IMR-90 (cell line): ENCODE data around the gene NRDC. TPM values are rescaled to one million over a fixed set of nuclear protein-coding genes. Genes with fewer than 3 reads are reported as not detected.

ENCODE experiments used
- ATAC-seq: fragments of 200-7000 bp; cut with Tn5 transposase; 2 replicates; pipeline ENCODE4 v1.9.1; 2020; ENCODE audit warnings: low read depth, mild to moderate bottlenecking, moderate library complexity
- BruUV-seq: library from RNA; stranded (reverse); fragments of 400-500 nt; replicated peaks from 2 replicates; lab custom pipeline; 2021; lab: Mats Ljungman, UMichigan
- CTCF ChIA-PET: fragments of 300-600 bp; formaldehyde crosslinking; extraction: SDS; loops from one replicate; lab custom pipeline; 2021; ENCODE audit warnings: antibody characterized with exemption; lab: Yijun Ruan, JAX
- POLR2A ChIA-PET: fragments of 300-600 bp; sonication (Branson Sonifier 250); formaldehyde crosslinking; loops from one replicate; lab custom pipeline; 2022; ENCODE audit warnings: antibody characterized with exemption; ENCODE audit not compliant: unreplicated experiment; lab: Charles Lee
- DNase-seq: peaks from one replicate; pipeline ENCODE4 v3.0.0; 2013
- H2AFZ ChIP-seq: replicated peaks from 2 replicates; pipeline ENCODE3; 2013; ENCODE audit warnings: low read length, mild to moderate bottlenecking; ENCODE audit not compliant: poor library complexity
- H2AK5ac ChIP-seq: 2 replicates; pipeline ENCODE4 v1.6.1; 2013; ENCODE audit warnings: low read depth, low read length, inconsistent platforms
- H2AK9ac ChIP-seq: replicated peaks from 2 replicates; pipeline ENCODE3; 2013; ENCODE audit warnings: mild to moderate bottlenecking, low read depth, low read length, moderate library complexity; ENCODE audit not compliant: poor library complexity
- H2BK120ac ChIP-seq: 2 replicates; pipeline ENCODE4 v1.6.1; 2013; ENCODE audit warnings: low read depth, low read length, inconsistent platforms
- H2BK15ac ChIP-seq: 3 replicates; pipeline ENCODE4 v1.6.1; 2013; ENCODE audit warnings: low read depth, low read length, inconsistent platforms
- H2BK20ac ChIP-seq: 2 replicates; pipeline ENCODE4 v1.6.1; 2013; ENCODE audit warnings: low read depth, mild to moderate bottlenecking, inconsistent platforms, low read length, moderate library complexity
- H2BK5ac ChIP-seq: 2 replicates; pipeline ENCODE4 v1.6.1; 2013; ENCODE audit warnings: mild to moderate bottlenecking, low read depth, low read length, inconsistent platforms; ENCODE audit not compliant: poor library complexity, severe bottlenecking
- H3K14ac ChIP-seq: replicated peaks from 2 replicates; pipeline ENCODE4 v1.6.1; 2013; ENCODE audit warnings: low read depth, low read length, inconsistent platforms
- H3K18ac ChIP-seq: 2 replicates; pipeline ENCODE4 v1.6.1; 2013; ENCODE audit warnings: low read depth, low read length, control low read depth
- H3K23ac ChIP-seq: 2 replicates; pipeline ENCODE4 v1.6.1; 2013; ENCODE audit warnings: low read depth, low read length, inconsistent platforms
- H3K27ac ChIP-seq: 2 replicates; pipeline ENCODE4 v1.5.1; 2013; ENCODE audit warnings: mild to moderate bottlenecking, control low read depth, low read length; ENCODE audit not compliant: insufficient read depth
- H3K27me3 ChIP-seq: 2 replicates; pipeline ENCODE4 v1.6.1; 2013; ENCODE audit warnings: low read length; ENCODE audit not compliant: control insufficient read depth, insufficient read depth
- H3K36me3 ChIP-seq: 2 replicates; pipeline ENCODE4 v1.6.1; 2013; ENCODE audit warnings: low read length, mixed read lengths; ENCODE audit not compliant: control insufficient read depth, insufficient read depth
- H3K4ac ChIP-seq: 2 replicates; pipeline ENCODE4 v1.6.1; 2013; ENCODE audit warnings: low read depth, low read length, inconsistent platforms
- H3K4me1 ChIP-seq: 2 replicates; pipeline ENCODE4 v1.6.1; 2013; ENCODE audit warnings: low read length, mixed read lengths; ENCODE audit not compliant: control insufficient read depth, insufficient read depth
- H3K4me2 ChIP-seq: 2 replicates; pipeline ENCODE4 v1.6.1; 2013; ENCODE audit warnings: low read depth, mild to moderate bottlenecking, control low read depth, low read length, moderate library complexity
- H3K4me3 ChIP-seq: 2 replicates; pipeline ENCODE4 v1.5.1; 2013; ENCODE audit warnings: low read depth, mild to moderate bottlenecking, control low read depth, low read length, moderate library complexity; ENCODE audit not compliant: insufficient read depth
- H3K56ac ChIP-seq: 2 replicates; pipeline ENCODE4 v1.6.1; 2013; ENCODE audit warnings: low read length, inconsistent platforms; ENCODE audit not compliant: insufficient read depth; ENCODE audit errors: extremely low read depth
- H3K79me1 ChIP-seq, 2 experiments: 2 replicates each; pipeline ENCODE4 v1.6.1; 2013; ENCODE audit warnings: low read length in 2 of 2, inconsistent platforms in 1 of 2, low read depth in 1 of 2
- H3K9ac ChIP-seq: 2 replicates; pipeline ENCODE4 v1.6.1; 2013; ENCODE audit warnings: low read depth, low read length, control low read depth
- H3K9me1 ChIP-seq: 2 replicates; pipeline ENCODE4 v1.6.1; 2013; ENCODE audit warnings: low read length, inconsistent platforms; ENCODE audit not compliant: insufficient read depth
- H3K9me3 ChIP-seq: 2 replicates; pipeline ENCODE4 v1.6.1; 2013; ENCODE audit warnings: low read length; ENCODE audit not compliant: control insufficient read depth, insufficient read depth
- H4K20me1 ChIP-seq: 2 replicates; pipeline ENCODE4 v1.6.1; 2013; ENCODE audit warnings: low read length, inconsistent platforms; ENCODE audit not compliant: insufficient read depth
- H4K5ac ChIP-seq: 2 replicates; pipeline ENCODE4 v1.6.1; 2013; ENCODE audit warnings: mild to moderate bottlenecking, low read depth, low read length, control low read depth
- H4K8ac ChIP-seq, 2 experiments: 2 replicates each; pipeline ENCODE4 v1.6.1; 2013; ENCODE audit warnings: low read depth in 2 of 2, low read length in 2 of 2, control low read depth in 1 of 2, inconsistent platforms in 1 of 2
- H4K91ac ChIP-seq: 2 replicates; pipeline ENCODE4 v1.6.1; 2013; ENCODE audit warnings: low read depth, low read length, inconsistent platforms; ENCODE audit not compliant: insufficient read depth
- CHD1 ChIP-seq: IDR thresholded peaks from 2 replicates; pipeline ENCODE4 v1.6.1; 2012; ENCODE audit warnings: low read depth, low read length, improper control_type of control experiment
- ELK1 ChIP-seq: fragments of 150-350 bp; IDR thresholded peaks from 2 replicates; pipeline ENCODE4 v1.6.1; 2016; ENCODE audit warnings: low read depth, mild to moderate bottlenecking, low read length, moderate library complexity, borderline replicate concordance
- FOS ChIP-seq: fragments of 150-350 bp; IDR thresholded peaks from 2 replicates; pipeline ENCODE4 v1.6.1; 2016; ENCODE audit warnings: low read depth, low read length
- MAFK ChIP-seq: IDR thresholded peaks from 2 replicates; pipeline ENCODE4 v1.6.1; 2012; ENCODE audit warnings: low read depth, low read length, improper control_type of control experiment
- MAZ ChIP-seq: IDR thresholded peaks from 2 replicates; pipeline ENCODE4 v1.6.1; 2012; ENCODE audit warnings: low read depth, mild to moderate bottlenecking, low read length, improper control_type of control experiment, moderate library complexity, borderline replicate concordance
- RAD21 ChIP-seq: IDR thresholded peaks from 2 replicates; pipeline ENCODE4 v1.6.1; 2012; ENCODE audit warnings: low read length, improper control_type of control experiment
- RCOR1 ChIP-seq: IDR thresholded peaks from 2 replicates; pipeline ENCODE4 v1.6.1; 2012; ENCODE audit warnings: mild to moderate bottlenecking, low read length, improper control_type of control experiment; ENCODE audit not compliant: insufficient replicate concordance
- USF2 ChIP-seq: fragments of 150-350 bp; IDR thresholded peaks from 2 replicates; pipeline ENCODE4 v1.6.1; 2017; ENCODE audit warnings: mild to moderate bottlenecking, antibody characterized with exemption, low read length, low read depth
- WGBS, 2 experiments: methylation state at CpG; one replicate each; pipeline versions ENCODE4 v1.1.5 to v1.1.7; 2013; ENCODE audit warnings: missing lambda C conversion rate in 2 of 2; ENCODE audit not compliant: insufficient read length in 1 of 2; ENCODE audit errors: extremely low coverage in 2 of 2; 5-methylcytosine and 5-hydroxymethylcytosine counted together
- dilution Hi-C: fragments of 300-500 bp; cut with HindIII; formaldehyde crosslinking; loops from one replicate; pipeline ENCODE4 v1.14.3; 2018; ENCODE audit warnings: low sequenced_read_pairs; ENCODE audit not compliant: unreplicated experiment
- in situ Hi-C: fragments of 300-500 bp; cut with MboI; formaldehyde crosslinking; loops from 3 replicates; pipeline ENCODE4 v1.14.3; 2019; ENCODE audit warnings: low sequenced_read_pairs, inconsistent platforms, mixed read lengths
- intact Hi-C: fragments of 100-400 bp; cut with micrococcal nuclease; formaldehyde crosslinking; loops from 2 replicates; pipeline ENCODE4 v1.10.0; 2022
- polyA plus RNA-seq, 3 experiments: library from polyadenylated mRNA; depleted of rRNA; stranded (reverse); fragments of >200 nt; gene quantifications; 2 replicates each; pipeline ENCODE4 v1.2.3, GENCODE V29; 2012; ENCODE audit warnings: low replicate concordance in 1 of 3
- total RNA-seq: library from RNA; depleted of rRNA; stranded (reverse); fragments of >200 nt; gene quantifications from 2 replicates; pipeline ENCODE4 v1.2.3, GENCODE V29; 2012

The NRDC gene
- total and polyA plus RNA-seq, 2 of the 4 experiments (the other 2 are of a cell fraction): 75.8 to 84.7 TPM

- H2AK9ac ChIP-seq: no peak overlapping the region
- H2AK5ac ChIP-seq: no peak overlapping the region
- WGBS, 2 experiments: no CpG with 5 or more reads among the region's 4 CpGs
- DNase-seq (no peak), ATAC-seq (no peak)
- H3K27me3 ChIP-seq: no peaks in the 10 kb centered on the region
- H3K9me3 ChIP-seq: no peaks in the 10 kb centered on the region
- H4K91ac ChIP-seq: no peak overlapping the region
- CTCF ChIA-PET: interaction anchor here (0.6 to 1.2 kb wide), 3 partner anchors 57 to 220 kb away, joined by 3 to 7 read pairs (median 3); no protein-coding TSS in a partner anchor
- no peak overlapping the region for H4K8ac ChIP-seq
- H3K36me3 ChIP-seq: peaks cover 9% of the 10 kb centered on the region
- H4K5ac ChIP-seq: no peak overlapping the region
- dilution Hi-C loops: no loop called here
- no peak overlapping the region for H2BK20ac ChIP-seq
- no peak overlapping the region for H2BK15ac ChIP-seq
- H3K4me1 ChIP-seq: no peaks in the 10 kb centered on the region; the same call in 1 of the 2 replicates
- no peak overlapping the region for H3K4me2 ChIP-seq
- in situ Hi-C loops: no loop called here
- H2BK120ac ChIP-seq: no peak overlapping the region
- H3K27ac ChIP-seq: no peak overlapping the region
- H3K23ac ChIP-seq: no peak overlapping the region
- peaks cover 8% of the 10 kb centered on the region for H4K20me1 ChIP-seq
- no peak overlapping the region for H2AFZ ChIP-seq
- H3K14ac ChIP-seq: no peak overlapping the region
- peaks cover 34 to 51% of the 10 kb centered on the region in 2 experiments for H3K79me1 ChIP-seq
- H3K4me3 ChIP-seq: no peak overlapping the region
- no TSS peak for BruUV-seq
- H2BK5ac ChIP-seq: no peak overlapping the region
- no peak overlapping the region for H3K18ac ChIP-seq
- H3K9me1 ChIP-seq: no peaks in the 10 kb centered on the region
- intact Hi-C loops: no loop called here
- no peak overlapping the region for H3K9ac ChIP-seq
- H3K4ac ChIP-seq: no peak overlapping the region
- TF ChIP-seq ELK1 (no peak), CHD1 (no peak), MAZ (no peak), FOS (no peak), USF2 (no peak), MAFK (no peak), RAD21 (no peak), RCOR1 (no peak)
- H3K56ac ChIP-seq: no peak overlapping the region
- POLR2A ChIA-PET: no interaction called here
These were observed 37.6 kb downstream of the NRDC start for GRCh38 chr1:51840743-51841461.
